ENCODE results near the gene RTN4IP1. TPM values are rescaled to one million over a fixed set of nuclear protein-coding genes. Genes with fewer than 3 reads are reported as not detected.

Gene RTN4IP1
- total and polyA plus RNA-seq, 2 of the 13 experiments (the other 11 are each of a cell fraction or from before 2014, with no cell fraction given) = 5.5 to 17.2 TPM

- POLR2A ChIA-PET = no interaction called here
- H3K36me3 ChIP-seq (replicated peaks in 1 of 2; ENCODE audit: control insufficient read depth in 1 of 2, insufficient read depth in 2 of 2, low read length in 2 of 2) = no peaks in the 10 kb centered on the region
- TSS peak; percentile 62 for BruUV-seq (replicated peaks)
Observed at GRCh38 chr6:106630366-106630765, 1.1 kb upstream of the RTN4IP1 start.

More at GRCh38 chr6:106630366-106630765, 1.1 kb upstream of the RTN4IP1 start:
- peaks cover 38% of the 10 kb centered on the region for H3K4me1 ChIP-seq (ENCODE audit: insufficient read depth, low read length)
- H3K9me3 ChIP-seq (ENCODE audit: low read length) = no peaks in the 10 kb centered on the region
- intact Hi-C loops (cut with micrococcal nuclease; ENCODE audit: unreplicated experiment) (loop anchor here (10.0 kb wide), 1 partner anchor 164 kb away; no protein-coding TSS in a partner anchor), in situ Hi-C loops (cut with HindIII; ENCODE audit: extremely low pct_ligation_motif_present, low pct_unique_long_range_greater_than_20kb) (no loop called here)
- peaks cover 0 to 2% of the 10 kb centered on the region in 2 experiments; a peak in 1 of 5 replicates for H3K27me3 ChIP-seq (ENCODE audit: control insufficient read depth in 1 of 2, insufficient read depth in 2 of 2, low read length in 2 of 2)
- H3K27ac ChIP-seq (ENCODE audit: extremely low read length, insufficient read depth, low read length) = peak overlapping the region; percentile 90
- 27% methylated on average over 5 of the region's 5 CpGs for WGBS (ENCODE audit: low lambda C conversion rate)
- H3K4me2 ChIP-seq (ENCODE audit: low read depth, low read length) = peak overlapping the region; percentile 96
- peaks cover 57% of the 10 kb centered on the region for H3K79me2 ChIP-seq (ENCODE audit: insufficient read depth, low read length)
- peak overlapping the region; percentile 93 for H3K9ac ChIP-seq (ENCODE audit: insufficient read depth, low read depth, low read length)
- ATAC-seq = no peak
- H4K20me1 ChIP-seq (ENCODE audit: insufficient read depth, low read length) = no peaks in the 10 kb centered on the region
- H3K4me3 ChIP-seq (replicated peaks in 1 of 3; ENCODE audit: insufficient read depth in 1 of 3, low read depth in 2 of 3, low read length in 3 of 3) = peak overlapping the region; percentile 93 to 99 (median 95); a peak in 5 of 6 replicates
- no peak overlapping the region for H2AFZ ChIP-seq (ENCODE audit: low read length)
- no peak for FAIRE-seq
- DNase-seq (ENCODE audit: low spot score) = no peak
- CTCF ChIA-PET (ENCODE audit: low intra/inter-chr PET ratio, low total read pairs) = no interaction called here
- TF ChIP-seq KLF13 (CRISPR knock-in tag; IDR thresholded peaks at IDR 0.05) (no peak), ZNF547 (CRISPR knock-in tag; IDR thresholded peaks at IDR 0.05) (no peak), AHDC1 (CRISPR knock-in tag; IDR thresholded peaks at IDR 0.05; ENCODE audit: borderline replicate concordance) (no peak), ZNF260 (CRISPR knock-in tag; IDR thresholded peaks at IDR 0.05; ENCODE audit: borderline replicate concordance, low read depth) (no peak), RCOR2 (CRISPR knock-in tag; IDR thresholded peaks at IDR 0.05) (no peak), ZNF276 (CRISPR knock-in tag; IDR thresholded peaks at IDR 0.05; ENCODE audit: low read depth) (no peak), MED1 (CRISPR knock-in tag; IDR thresholded peaks at IDR 0.05) (no peak)

Data from HepG2 (cell line).